ENCODE results near the gene MOB3A.

Gene MOB3A

GRCh38 chr19:2041683-2042484 lies 54.2 kb downstream of the MOB3A start:
- peak; percentile 86 for DNase-seq (ENCODE audit: low read depth)
- TF ChIP-seq, protein P1, sequence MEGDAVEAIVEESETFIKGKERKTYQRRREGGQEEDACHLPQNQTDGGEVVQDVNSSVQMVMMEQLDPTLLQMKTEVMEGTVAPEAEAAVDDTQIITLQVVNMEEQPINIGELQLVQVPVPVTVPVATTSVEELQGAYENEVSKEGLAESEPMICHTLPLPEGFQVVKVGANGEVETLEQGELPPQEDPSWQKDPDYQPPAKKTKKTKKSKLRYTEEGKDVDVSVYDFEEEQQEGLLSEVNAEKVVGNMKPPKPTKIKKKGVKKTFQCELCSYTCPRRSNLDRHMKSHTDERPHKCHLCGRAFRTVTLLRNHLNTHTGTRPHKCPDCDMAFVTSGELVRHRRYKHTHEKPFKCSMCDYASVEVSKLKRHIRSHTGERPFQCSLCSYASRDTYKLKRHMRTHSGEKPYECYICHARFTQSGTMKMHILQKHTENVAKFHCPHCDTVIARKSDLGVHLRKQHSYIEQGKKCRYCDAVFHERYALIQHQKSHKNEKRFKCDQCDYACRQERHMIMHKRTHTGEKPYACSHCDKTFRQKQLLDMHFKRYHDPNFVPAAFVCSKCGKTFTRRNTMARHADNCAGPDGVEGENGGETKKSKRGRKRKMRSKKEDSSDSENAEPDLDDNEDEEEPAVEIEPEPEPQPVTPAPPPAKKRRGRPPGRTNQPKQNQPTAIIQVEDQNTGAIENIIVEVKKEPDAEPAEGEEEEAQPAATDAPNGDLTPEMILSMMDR (conservative IDR thresholded peaks at IDR 0.05; ENCODE audit: low read depth, low read length), result no peak
- peak overlapping the region; percentile 15 for H3K4me3 ChIP-seq (ENCODE audit: low read length)

DNA sequence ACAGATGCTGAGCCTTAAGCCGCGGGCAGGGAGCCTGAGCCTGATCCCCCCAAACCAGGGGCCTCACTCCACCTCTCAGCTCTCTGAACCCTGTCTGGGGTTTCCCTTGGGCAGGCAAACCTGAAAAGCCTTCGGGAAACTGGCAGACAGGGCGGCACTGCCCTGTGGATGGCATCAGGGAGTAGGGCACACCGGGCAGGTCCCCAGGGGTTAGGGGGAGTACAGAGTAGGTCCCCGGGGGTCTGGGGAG lies 54.8 kb downstream of the MOB3A start:
- TF ChIP-seq, protein P1 (conservative IDR thresholded peaks at IDR 0.05; ENCODE audit: low read depth, low read length), result no peak
- H3K4me3 ChIP-seq (ENCODE audit: low read length), result peak overlapping the region; percentile 7
- DNase-seq (ENCODE audit: low read depth), result no peak

- H3K4me3 ChIP-seq (ENCODE audit: low read length), result no peak overlapping the region
- TF ChIP-seq, protein P1 (conservative IDR thresholded peaks at IDR 0.05; ENCODE audit: low read depth, low read length), result no peak
- DNase-seq (ENCODE audit: low read depth), result no peak
Measured at GRCh38 chr19:2040647-2041432, 55.3 kb downstream of the MOB3A start.

- TF ChIP-seq, protein P1 (conservative IDR thresholded peaks at IDR 0.05; ENCODE audit: low read depth, low read length), result no peak
- DNase-seq (ENCODE audit: low read depth), result no peak
- H3K4me3 ChIP-seq (ENCODE audit: low read length), result no peak overlapping the region
Measured at GRCh38 chr19:2039959-2040646, 56.0 kb downstream of the MOB3A start.

DNA sequence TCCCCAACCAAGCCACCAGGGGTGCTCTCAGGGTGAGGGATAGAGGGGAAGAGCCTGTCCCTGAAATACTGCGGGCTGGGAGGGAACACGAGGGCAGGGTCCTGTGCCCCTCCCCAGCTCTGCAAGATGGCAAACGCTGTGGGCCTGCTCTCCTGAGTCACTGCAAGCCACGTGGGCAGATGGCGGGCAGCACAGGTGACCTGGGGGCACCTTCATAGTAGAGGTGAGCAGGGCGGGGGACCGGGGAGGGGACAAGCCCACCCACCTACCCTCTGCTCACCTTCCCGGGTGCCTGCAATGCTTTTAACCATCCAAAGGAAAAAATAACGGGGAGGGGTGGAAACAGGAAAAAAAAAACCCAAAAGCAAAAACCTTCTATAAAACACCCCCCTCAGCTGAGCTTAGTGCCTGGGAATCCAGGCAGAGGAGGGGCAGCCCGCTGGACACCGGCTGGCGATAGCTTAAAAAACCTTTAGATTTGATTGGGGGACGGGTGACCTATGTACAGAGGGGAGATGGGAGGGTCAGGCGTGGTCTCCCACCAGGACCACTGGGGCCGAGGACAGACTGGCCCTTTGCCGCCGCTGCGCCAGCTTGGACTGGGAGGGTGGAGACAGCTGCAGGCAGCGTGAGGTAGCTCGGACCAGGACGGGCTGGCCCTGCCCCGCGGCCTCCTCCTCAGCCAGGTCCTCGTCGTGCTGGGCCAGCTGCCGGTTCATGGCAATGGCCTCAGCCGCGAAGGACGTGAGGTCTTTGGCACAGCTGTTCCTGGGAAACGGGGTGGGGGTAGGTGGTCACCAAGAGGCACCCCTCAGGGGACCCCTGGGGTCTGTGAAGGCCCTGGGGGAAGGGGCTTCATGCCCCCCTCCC lies 56.8 kb downstream of the MOB3A start:
- no peak for DNase-seq (ENCODE audit: low read depth)
- TF ChIP-seq, protein P1 (conservative IDR thresholded peaks at IDR 0.05; ENCODE audit: low read depth, low read length), result no peak
- no peak overlapping the region for H3K4me3 ChIP-seq (ENCODE audit: low read length)

DNA sequence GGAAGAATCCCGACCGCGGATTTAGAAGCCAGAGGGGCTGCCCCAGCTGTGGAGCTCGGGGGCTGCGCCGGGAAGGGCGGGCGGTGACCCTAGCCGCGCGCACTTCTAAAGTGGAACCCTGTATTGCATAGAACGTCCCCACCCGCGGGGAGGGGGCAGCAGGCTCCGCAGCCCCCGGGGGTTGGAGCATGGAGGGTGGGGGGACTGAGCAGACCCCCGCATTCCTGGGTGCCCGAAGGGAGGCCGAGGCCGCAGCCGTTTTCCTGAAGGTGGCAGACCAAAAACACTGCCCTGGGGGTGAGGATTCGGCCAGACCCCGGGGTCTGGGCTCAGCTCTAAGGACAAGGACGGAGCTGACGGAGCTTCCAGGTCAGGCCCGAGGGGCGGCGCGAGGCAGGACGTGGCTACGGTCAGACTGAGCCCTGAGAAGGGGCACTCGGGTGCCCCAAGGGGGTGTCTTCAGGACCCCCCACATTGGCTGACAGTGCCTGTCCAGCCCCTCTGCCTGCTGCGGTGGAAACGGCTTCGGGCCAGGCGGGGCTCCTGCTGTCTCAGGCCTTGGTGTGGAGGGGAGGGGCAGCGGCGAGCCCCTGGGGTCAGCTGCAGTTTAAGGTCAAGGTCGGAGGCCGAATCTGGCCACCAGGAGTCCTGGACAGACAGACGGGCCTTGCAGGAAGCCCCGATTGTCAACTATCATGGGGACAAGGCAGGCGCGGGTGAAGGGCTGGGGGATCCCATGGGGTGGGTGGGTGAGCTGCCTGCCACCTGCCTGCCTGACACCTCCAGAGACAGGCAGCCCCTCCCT lies 57.6 kb downstream of the MOB3A start:
- no peak overlapping the region for H3K4me3 ChIP-seq (ENCODE audit: low read length)
- no peak for DNase-seq (ENCODE audit: low read depth)

More for the DNA sequence above, 57.6 kb downstream of the MOB3A start:
- TF ChIP-seq, protein P1 (conservative IDR thresholded peaks at IDR 0.05; ENCODE audit: low read depth, low read length), result no peak
